Ureter (tissue), 1 donor: ENCODE measurements around the gene COG4. TPM values are rescaled to one million over a fixed set of nuclear protein-coding genes. Genes with fewer than 3 reads are reported as not detected.

Experiments used
- DNase-seq: peaks from one replicate; pipeline ENCODE4 v3.0.0-alpha.2; 2020; ENCODE audit warnings: low spot score
- total RNA-seq: library from RNA; stranded (reverse); gene quantifications from one replicate; pipeline ENCODE4 v1.2.4, GENCODE V29; 2023
- donor health status: DM: yes; HTN: yes; CAD: no.

COG4 gene
- total RNA-seq, 1 donor from 2014 or later: 49.6 TPM

DNA sequence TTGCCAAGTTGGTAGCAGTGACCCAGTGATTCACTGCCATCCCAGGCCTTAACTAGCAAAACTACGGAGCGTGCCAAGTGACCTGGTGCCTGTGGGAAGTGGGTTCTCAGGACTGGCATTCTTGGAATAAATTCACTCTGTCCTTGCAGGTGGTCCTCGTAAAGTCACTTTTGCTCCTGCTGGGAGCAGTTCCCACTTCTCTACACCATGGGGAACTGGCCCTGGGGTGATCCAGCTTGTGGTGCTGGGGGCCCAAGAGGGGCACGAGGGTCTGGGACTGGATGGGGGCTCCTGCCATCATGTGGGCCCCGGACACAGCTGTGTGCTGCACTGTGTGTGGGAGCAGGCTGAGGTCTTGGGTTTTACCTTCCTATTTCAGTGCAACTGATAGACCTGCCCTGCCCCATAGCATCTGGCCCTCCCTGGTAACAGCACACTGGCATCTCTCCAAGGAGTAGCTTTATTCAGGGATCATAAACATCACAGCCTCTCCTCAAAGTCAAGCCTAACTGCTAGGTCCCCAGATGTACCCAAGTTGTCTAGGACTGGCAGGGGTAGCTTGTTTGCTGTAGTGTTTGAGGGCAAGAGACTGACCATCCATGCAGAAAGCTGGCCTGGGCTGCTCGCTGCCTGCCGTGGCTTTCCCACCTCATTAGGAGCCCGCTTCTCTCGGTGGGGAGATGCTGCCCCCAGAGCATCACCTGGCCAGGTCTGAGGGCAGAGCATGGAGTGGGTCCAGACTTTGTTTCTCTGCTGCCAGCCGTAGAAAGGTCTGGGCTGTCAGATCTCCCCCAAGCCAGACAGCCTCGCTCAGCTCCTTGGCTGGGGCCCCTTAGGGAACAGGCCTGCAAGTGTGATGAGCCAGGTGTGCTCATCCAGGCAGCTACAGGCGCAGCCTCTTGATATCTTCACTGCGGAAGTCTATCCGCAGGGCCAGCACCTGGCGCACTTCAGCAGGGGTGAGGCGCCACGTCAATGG is 42.9 kb downstream of the COG4 start:
- DNase-seq: no peak

DNA sequence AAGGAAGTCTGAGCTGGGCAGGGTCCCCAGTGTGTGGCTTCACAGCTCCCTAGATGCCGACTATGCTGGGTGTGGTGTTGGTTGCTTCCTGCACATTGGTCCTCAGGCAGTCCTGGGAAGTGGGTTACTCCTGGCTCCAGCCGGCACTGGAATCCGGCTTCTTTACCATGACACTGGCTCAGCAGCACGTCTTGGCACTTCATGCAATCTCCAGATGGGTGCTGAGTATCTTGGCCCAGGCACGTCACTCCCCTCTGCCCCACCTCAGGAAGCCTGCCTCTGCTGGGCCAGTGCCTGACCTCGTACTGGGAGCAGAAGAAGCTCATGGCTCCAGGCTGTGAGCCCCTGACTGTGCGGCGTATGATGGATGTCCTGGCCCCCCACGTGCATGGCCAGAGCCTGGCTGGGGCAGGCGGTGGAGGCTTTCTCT is 44.4 kb downstream of the COG4 start:
- no peak for DNase-seq

- no peak for DNase-seq
Observed at GRCh38 chr16:70478169-70478568, 45.2 kb downstream of the COG4 start.

DNA sequence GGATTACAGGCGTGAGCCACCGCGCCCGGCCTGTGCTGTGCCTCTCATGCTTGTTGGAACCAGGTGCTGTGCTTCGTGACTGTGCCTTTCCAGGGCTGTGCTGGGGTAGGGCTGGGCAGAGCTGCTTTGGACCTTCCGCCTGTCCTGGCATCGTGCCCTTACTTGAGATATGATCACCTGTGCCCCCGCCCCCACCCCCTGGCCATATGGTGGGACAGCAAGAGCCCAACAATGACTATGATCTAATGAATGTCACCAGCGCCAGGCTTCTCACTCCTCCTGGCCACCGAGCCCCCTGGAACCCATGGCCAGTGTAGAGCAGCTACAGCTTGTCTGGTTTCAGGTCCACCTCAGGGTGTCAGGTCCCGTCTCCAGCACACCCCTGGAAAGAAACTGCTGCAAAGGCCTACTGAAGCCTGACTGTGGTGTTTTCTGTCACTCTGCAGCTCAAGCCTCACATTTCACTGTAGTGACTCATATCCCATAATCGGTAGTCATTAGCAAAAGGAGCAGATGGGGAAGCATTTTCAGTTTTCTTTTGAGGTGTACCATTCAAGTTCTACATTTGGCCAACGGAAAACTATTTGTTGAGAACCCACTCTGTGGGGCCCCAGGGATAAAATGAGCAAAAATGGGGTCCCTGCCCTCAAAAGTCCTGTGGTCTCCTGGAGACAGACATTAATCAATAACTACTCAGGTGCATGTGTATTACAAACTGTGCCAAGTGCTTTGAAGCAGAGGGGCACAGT is 46.9 kb downstream of the COG4 start:
- no peak for DNase-seq

GRCh38 chr16:70475054-70475871 is 48.1 kb downstream of the COG4 start:
- no peak for DNase-seq

- DNase-seq: no peak
Observed at GRCh38 chr16:70474320-70475053, 48.9 kb downstream of the COG4 start.

- no peak for DNase-seq
Observed at GRCh38 chr16:70473446-70474319, 49.7 kb downstream of the COG4 start.

DNA sequence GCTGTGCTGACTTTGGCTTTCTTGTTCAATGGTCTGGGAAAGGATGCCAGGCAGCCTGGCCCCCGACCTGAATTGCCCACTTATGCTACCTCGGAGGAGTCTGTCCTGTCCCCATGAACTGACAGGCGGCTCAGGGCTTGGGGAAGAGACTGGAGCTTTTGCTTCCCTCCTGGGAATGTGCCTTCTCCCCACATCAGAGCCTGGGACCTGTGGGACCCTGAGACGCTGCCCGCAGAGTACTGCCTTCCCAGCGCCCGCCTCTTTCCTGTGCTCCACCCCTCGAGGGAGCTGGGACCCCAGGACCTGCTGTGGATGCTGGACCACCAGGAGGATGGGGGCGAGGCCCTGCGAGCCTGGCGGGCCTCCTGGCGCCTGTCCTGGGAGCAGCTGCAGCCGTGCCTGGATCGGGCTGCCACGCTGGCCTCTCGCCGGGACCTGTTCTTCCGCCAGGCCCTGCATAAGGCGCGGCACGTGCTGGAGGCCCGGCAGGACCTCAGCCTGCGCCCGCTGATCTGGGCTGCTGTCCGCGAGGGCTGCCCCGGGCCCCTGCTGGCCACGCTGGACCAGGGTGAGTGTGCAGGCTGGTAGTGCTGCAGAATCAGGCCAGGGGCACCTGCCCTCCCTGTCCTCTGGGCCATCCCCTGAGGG is 50.4 kb downstream of the COG4 start:
- DNase-seq: no peak

- no peak for DNase-seq
Observed at GRCh38 chr16:70470927-70471341, 52.4 kb downstream of the COG4 start.

- no peak for DNase-seq
Observed at GRCh38 chr16:70470141-70470926, 53.0 kb downstream of the COG4 start.

GRCh38 chr16:70468776-70469525 is 54.4 kb downstream of the COG4 start:
- no peak for DNase-seq

GRCh38 chr16:70467608-70468007 is 55.7 kb downstream of the COG4 start:
- DNase-seq: no peak

DNA sequence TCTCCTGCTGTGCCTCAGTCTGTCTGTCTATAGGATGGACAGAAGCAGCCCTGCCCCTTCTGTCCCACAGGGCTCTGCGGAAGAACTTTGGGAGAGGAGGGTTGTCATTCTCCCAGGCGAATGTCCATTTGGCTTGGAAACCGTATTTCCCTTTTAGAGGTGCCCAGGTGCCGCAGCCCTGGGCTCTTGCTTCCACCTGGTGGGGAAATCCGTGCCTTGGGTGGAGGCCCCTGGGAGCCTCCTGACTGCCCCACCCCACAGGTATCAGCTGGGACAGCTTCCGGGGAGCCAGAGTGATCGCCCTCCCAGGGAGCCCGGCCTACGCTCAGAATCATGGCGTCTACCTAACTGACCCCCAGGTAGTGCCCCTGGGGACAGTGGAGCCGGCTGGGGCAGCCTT is 56.2 kb downstream of the COG4 start:
- no peak for DNase-seq

GRCh38 chr16:70466805-70467076 is 56.6 kb downstream of the COG4 start:
- no peak for DNase-seq

DNA sequence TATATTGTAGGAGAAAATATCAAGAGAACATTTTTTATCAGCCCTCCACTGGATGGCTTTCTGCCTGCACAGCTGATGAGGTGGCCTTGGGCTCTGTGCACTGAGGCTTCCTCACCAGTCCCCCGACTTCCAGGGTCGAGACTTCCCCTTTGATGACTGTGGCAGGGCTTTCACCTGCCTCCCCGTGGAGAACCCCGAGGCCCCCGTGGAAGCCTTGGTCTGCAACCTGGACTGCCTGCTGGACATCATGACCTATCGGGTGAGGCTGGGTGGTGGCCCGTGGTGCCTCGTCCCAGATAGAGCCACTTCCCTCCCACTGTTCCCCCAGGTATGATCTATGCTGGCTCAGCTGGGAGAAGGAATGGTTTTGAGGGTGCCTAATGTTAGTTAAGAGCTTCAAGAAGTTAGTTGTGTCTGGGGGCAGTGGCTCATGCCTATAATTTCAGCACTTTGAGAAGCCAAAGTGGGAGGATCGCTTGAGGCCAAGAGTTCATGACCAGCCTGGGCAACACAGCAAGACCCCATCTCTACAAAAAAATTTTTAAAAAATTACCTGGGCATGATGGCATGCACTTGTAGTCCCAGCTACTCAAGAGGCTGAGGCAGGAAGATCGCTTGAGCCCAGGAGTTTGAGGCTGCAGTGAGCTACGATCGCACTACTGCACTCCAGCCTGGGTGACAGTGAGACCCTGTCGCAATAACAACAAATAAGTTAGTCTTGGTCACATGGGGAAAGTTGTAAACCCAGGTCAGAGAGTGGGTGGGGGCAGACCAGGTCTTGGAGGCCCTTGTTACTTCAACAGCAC is 57.2 kb downstream of the COG4 start:
- DNase-seq: no peak

DNA sequence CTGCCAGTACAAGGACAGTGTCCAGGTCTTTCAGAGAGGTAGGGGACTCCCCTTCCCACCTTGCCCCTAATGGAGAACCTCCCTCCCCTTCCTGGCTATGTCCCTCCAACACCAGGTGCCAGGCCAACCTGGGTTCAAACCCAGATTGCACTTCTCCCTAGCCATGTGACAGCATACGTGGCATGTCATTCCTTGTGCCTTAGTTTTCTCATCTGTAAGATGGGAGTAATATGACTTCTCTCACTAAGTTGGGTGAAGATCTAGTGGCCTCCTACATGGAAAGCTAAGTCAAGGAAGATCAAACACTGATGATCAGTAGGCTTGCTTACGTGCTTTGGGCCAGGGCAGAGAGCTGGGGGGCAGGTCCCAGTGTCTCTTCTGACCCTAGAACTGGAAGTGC is 60.1 kb downstream of the COG4 start:
- DNase-seq: no peak

- DNase-seq: no peak
Observed at GRCh38 chr16:70460737-70461261, 62.6 kb downstream of the COG4 start.
